ENCODE measurements around the gene HDAC4.

HDAC4 gene

DNA sequence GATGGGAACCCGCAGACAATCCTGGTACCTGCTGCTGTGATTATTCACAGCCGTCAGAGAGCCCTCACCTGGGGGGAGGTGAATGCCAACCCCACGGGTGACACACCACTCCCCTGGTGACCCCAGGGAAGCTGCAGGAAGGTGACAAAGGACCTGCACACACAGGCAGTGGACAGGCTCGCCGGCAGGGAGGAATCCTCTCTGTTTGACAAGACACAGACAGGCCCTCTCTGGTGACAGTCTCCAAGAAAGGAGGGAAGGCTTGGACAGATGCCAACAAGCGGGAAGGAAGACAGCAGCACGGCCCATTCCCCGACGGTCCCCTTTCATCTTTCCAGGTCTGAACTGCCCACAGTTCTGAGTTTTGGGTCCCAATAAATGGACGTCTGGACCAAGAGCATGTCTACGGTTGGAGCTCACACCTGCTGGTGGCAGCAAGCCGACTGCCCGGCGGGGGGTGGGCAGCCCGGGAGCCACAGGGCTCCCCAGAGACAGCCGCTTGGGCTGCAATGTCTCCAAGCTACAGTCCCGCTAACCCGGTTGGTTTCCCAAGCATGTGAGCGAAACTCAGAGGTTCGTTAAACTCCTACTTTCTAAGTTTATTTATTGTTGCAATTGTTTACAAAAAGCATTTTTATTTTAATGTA lies 31.8 kb downstream of the HDAC4 start:
- DNase-seq: no peak

DNA sequence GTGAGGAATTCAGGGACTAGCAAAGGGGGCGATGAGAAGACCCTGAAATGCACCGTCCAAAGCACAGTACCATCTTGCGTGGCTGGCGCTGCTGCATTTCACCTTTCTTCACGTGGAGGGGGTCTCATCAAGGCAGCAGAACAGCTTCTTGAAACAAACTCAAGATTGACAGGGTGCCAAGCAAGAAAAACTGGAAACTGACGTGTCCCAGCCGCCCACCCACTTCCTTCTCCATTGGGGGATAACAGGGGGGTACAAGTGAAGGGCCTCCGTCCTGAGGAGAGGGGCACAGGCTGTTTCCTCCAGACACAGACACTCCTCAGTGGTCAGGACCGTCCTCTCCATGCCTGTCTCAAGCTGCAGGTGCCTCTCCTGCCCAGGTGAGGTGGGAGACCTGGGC lies 32.5 kb downstream of the HDAC4 start:
- no peak for DNase-seq

DNA sequence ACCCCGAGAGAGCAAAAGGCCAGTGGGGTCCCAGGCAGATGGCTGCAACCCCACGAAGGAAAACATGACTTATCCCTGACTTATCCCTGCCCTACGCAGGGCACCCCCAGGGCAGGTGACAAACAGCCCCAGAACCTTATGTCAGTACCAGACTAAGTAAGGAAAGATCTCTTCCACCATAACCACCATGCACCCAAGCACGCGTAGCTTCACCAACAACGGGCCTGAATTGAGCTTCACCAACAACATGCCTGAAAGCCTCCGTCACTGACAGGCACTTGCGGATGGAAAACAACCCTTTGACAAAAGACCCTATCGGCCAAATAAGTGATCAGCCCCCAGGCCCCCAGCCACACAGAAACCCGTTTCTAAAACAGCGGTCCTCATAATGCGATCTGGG lies 34.1 kb downstream of the HDAC4 start:
- no peak for DNase-seq

DNA sequence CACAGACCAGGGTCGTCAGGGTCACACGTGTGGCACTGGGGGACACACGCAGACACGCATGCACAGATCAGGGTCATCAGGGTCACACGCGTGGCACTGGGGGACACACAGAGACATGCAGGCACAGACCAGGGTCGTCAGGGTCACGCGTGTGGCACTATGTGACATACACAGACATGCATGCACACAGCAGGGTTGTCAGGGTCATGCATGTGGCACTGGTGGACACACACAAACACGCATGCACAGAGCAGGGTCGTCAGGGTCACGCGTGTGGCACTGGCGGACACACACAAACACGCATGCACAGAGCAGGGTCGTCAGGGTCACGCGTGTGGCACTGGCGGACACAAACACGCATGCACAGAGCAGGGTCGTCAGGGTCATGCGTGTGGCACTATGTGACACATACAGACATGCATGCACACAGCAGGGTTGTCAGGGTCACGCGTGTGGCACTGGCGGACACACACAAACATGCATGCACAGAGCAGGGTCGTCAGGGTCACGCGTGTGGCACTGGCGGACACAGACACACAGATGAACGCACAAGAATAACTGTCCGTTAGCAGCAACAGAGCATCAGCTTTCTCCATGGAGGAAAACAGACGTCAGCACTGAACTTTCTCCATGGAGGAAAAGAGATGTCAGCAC lies 34.9 kb downstream of the HDAC4 start:
- no peak for DNase-seq

DNA sequence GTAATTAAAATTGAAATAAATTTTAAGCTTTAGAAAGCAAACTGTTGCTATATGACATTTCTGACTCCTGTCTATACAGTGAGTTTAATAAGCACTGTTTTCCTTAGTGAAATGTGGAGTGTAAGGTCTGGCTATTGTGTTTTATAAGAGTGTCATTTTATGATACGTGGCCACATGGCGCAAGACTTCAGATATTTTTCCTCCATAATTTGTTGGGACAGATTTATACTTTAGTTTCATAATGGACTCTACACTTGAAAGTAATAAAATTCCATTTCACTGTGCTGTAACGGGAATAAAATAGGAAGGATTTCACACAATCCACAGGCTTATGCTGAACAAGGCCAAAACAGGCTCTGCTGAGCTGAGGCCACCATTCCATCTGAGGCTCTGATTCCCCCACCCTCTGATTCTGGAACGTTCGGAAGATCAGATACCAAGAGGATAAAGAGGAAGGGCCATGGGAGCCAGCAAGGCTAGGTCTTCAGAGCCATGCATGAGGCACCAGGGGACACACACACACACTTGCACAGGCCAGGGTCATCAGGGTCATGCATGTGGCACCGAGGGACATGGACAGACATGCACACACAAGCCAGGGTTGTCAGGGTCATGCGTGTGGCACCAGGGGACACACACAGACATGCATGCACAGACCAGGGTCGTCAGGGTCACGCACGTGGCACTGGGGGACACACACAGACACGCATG lies 35.6 kb downstream of the HDAC4 start:
- DNase-seq: no peak

DNA sequence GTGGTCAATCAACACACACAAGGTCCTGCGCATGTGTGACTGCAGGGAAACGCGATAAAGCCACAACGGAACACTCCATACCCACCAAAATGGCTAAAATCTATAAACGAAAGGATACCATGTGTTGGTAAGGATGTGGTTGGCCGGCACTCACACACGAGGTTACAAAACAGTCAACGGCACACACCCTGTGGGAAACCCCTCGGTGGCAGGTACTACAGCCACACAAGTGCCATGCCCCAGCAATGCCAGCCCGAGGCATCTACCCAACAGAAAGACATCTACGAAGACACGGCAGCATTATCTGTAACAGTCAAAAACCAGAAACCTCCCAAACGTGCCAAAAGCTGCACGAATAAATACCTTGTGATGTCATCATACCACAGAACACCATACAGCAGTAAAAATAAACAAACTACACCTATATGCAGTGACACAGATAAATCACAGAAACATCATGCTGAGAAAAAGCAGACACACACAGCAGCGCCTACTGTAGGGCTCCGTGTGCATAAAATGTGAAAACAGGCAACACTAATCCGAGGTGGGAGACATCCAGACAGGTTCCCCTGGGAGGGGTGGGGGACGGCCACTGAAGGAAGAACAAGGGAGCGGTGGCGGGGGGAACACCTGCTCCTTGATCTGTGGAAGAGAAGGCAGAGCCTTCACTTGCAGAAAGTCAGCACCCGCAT lies 36.7 kb downstream of the HDAC4 start:
- no peak for DNase-seq

DNA sequence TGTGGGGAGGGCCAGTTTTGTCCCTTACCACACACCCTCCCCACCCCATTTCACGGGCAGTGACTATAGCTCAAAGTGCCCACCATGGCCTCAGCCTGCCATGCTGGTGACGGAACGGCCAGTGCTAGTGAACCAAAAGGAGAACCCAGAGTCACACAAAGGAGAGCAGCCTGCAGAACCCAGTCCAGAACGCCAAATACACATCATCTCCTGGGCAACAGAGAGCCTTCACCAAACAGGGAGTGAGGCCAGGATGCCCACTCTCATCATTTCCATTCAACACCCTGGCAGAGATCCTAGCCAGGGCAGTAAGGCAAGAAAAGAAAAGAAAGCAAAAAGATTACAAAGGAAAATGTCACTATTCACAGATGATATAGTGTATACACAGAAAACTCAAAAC lies 38.3 kb downstream of the HDAC4 start:
- no peak for DNase-seq

DNA sequence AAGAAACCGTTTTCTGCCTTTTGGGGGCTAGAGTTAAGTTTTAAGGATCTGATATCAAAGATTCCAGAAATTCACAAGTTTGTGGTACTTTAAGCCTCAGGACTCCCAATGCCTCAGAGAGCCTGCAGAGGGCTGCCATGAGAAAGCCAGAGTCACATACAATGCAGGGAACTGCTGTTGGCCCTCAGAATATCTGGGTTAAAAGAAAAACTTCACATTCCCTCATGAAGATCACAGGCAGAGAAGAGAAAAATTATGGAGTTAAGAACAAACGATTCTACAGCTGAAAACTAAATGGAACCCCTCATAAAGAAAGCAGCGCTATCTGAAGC lies 39.5 kb downstream of the HDAC4 start:
- no peak for DNase-seq

DNA sequence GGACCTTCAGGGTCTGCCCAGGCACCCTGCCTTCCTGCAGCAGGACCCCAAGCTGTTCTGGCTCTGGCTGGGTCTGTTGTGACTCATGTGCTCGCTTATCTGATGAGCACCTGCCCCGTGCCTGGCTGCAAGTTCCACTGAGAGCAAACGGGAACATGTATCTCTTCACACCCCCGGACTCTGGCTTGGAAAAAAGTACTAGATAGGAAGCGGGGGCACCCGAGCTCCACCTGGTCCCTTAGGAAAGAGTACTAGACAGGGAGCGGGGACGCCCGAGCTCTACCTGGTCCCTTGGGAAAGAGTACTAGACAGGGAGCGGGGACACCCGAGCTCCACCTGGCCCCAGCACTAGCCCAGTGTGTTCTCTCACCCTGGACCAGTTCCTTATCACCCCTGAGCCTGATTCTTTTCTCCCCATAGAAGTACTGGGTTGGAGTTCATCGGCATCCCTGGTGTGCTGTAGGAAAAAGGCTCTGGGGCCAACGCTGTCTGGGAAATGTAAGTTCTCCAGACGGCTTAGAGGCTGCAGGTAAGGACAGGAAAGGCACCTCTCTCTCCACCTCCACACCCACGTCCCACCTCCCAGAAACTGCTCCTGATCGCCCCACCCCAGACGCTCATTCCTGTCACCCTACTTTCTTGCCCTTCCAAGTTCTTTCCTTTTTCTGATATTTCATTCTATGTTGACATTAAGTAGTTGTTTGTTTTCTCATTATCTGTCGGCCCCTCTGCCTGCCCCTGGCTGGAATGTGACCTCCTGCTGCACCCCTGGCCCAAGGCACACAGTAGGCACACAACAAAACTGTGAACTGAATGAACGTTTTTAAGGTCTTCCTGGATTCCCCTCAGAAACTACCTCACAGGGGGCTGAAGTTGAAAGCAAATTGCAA lies 40.2 kb downstream of the HDAC4 start:
- no peak for DNase-seq

DNA sequence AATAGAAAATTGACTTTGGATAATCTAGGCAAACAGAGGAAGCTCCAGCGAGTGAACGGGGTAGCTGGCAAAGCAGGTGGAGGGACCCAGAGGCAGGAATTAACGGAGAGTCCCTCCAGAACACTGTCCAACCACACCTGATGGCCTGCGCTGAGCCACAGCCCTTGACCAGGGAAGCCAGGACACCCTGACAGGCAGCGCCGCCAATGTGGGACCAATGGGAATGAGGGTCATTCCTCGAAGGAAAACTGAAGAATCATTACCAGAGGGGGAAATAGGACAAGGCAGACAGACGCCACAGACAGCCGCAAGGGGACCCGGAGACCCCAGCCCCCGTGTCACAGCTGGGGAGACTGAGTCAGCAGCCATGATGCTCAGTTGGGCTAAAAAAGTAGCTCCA lies 40.8 kb downstream of the HDAC4 start:
- DNase-seq: no peak

DNA sequence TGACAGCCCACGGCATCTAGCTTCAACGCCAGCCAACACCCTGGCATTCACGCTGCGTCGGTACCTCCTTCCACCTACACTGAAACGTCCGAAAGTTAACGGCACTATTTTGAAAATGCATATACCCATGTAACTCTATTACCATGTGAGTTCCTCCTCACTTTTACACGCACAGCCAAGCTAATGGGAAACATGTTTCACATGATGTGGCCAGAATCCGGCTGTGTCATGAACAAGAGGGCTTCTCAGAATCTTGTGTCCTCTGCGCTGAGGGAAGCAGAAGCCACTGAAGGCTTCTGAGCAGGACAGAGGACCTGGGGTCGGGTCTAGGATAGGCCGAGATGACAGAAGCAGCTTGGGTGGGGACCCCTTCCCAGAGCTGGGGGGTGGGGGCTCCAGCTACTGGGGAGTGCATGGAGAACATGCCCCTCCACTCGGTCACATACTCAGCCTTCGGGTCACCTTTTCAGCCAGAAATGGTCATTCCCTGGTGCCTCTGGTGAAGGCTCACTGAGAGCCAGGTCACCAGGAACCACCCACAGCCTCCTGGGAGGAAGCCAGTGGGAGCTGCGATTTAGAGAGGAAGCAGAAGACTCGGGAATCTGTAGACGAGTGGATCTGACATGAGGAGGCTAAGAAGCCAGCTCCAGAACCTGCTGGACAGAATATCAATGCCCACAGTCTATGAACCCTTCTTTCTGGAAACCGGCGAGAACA lies 41.5 kb downstream of the HDAC4 start:
- DNase-seq: no peak

DNA sequence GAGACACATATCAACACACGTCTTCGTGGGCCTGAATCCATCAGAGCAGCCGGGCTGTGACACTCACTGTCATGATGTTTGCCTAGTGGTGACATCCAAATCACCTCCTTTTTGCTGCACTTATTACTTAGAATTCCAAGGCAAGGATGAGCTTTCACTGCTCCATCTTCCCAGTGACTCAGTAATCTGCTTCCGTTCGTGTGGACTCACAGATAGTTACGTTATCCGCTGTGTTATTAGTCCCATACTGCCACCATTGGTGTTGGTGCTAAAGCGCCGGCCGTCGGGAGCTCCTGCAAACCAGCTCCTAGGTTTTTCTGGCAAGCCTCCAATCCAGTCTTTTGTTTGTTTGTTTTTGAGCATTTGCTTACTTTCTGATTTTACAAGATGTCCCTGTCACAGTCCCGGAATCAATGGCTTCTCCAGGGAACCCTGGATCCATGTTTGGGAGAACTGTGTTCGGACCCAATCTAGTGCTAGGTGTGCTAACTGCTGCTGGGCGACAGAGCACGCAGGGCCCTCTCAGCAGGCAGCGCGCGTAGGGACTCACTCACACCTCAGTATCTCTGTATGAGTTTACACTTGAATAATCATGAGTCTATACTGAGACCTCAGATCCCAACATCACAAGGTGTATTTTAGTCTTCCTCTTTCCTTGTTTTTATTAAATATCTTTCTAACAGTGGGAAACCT lies 42.6 kb downstream of the HDAC4 start:
- DNase-seq: no peak

DNA sequence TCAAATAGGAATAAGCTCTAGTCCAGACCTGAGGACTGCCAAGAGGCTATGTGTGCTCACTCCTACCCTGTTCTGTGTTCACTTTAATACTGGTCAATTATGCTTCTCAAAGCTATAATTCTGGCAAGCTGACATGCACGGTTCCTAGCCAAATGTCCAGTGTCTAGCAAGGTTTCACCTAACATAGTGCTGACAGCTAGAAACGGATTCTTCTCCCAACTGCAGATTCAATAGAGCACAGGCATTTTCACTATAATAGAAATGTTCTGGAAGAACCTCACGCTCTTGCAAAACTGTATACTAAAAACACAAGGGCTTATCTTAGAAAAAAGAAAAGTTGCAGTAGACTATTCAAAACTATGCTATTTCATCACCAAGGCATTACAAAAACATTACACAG lies 45.1 kb downstream of the HDAC4 start:
- DNase-seq: no peak

DNA sequence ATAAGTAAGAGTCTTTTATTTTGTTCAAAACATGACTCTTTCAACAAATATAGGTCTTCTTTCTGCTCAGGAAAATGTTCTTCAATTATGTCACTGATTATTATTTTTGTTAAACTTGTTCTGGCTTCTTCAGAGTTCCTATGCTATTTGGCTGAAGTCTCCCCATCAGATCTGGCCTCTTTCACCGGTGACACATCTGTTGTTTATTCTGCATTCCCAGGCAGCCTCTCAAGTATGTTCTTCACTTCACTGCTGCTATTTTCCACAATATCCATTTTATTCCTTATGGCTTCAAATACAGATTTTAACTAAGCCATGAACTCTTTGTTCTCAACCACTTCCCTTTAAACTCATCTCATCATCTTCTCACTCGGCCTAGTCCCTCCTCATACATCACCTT lies 45.7 kb downstream of the HDAC4 start:
- DNase-seq: no peak

DNA sequence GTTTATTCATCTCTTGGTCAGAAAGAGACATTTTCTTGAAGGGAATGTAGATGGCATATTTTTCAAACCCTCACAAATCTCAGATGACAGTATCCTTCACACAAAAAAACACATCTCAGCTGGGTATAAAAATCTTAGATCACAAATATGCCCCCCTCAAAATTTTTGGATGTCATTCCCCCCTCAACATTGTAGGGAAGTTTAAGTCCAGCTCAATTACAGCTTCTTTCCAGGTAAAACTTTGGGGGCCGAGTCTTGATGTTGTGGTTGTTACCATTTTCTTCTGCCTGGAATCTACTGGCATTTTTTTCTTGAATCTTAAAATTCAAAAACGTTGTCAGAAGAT lies 46.1 kb downstream of the HDAC4 start:
- no peak for DNase-seq

DNA sequence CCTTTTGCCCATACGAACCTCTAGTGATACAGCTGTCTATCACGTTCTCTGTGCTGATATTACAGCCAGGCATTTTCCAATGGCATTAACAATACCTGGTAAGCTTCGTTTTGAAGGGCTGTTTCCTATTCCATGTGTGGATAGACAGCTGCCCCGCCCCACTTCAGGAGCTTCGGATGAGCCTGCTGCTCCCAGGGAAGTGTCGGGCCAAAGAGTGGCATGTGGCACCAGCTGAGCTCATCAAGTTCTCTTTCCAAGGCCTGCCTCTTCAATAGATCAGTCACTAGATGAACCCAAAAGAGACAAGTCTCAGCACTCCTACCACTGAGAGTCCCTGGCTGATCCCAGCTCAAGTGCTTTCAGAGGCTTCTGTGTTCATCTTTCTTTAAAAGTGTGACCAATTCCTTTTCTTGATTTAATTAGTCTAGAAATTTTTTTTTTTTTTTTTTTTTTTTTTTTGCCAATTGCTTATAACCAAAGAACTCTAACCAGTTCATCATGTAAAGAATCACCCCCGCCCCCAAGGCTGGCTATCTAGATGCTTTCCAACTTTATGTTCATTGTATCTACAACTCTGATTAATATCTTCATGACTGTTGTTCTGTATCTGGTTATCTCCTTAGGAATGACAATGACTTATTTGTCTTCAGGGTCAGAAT lies 46.6 kb downstream of the HDAC4 start:
- DNase-seq: no peak

DNA sequence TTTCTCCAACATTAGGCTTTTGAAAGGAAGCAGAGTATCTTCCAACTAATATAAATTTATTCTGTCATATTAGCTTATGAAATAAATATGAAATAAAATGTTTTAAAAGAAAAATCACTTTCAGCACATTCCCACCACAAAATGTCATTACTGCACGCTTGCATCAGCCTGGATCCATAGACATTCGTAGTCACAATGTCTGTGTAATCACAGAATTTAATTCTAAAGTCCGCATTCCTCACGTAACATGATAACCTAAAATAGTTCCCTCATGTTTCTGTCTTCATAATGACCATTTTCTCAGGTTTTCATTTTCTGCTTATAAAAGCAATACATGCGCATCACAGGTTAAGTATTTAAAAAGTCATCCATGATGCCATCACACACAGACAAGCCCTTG lies 47.1 kb downstream of the HDAC4 start:
- DNase-seq: no peak

DNA sequence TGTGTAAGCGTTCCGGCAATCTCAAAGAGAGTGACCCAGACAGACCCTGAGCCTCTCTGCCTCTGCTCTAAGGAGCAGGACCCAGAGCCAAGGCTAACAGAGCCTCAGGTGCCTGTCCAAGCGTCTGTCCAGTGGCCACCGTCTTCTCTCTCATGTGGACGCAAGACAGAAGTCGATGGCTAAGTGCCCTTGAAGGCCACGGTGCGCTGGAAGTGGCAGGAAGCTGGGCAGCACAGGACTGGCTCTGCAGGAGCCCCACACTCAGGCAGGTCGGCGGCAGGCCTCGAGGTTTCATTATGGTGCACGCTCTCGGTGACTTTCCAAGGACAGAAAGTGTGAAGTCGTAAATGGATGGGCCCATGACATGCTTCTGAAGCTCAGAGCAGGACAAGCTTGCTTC lies 49.1 kb downstream of the HDAC4 start:
- no peak for DNase-seq

DNA sequence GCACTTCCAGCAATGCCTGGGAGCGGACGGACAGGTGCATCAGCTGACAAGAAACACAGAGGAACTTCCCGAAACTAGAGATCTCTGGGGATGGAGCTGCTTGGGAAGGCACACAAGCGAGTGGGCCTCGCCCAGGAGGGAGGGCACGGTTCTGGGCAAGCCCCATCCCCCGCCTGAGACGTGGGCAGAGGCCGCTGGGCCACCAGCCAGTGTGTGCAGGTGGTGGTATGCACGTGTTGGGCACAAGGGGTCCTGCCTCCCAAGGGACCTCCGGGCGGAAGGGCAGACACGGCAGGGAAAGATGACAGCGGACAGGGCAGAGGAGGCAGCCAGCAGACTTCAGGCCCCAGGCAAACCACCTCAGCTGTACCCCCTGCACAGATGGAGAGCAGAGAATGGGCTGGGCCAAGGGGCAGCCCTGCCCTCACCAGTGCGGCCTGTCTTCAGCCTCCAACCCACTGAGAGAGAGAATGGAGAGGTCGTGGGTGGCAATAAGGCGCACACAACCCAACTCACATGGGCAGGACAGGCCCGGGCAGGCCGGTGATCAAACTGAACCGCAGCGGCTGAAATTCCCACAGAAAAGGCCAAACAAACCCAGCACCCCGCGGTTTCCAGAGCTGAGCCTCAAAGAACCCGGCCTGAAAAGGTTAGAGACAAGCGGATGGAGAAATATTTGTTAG lies 51.2 kb downstream of the HDAC4 start:
- no peak for DNase-seq
